GM19397 (cell line): ENCODE results near the gene NPDC1.

ENCODE experiments used
- ATAC-seq: cut with Tn5 transposase; IDR thresholded peaks from one replicate; pipeline ENCODE4 v1.9.1; 2021; ENCODE audit warnings: mild to moderate bottlenecking, moderate library complexity; ENCODE audit not compliant: unreplicated experiment

Gene NPDC1, protein sequence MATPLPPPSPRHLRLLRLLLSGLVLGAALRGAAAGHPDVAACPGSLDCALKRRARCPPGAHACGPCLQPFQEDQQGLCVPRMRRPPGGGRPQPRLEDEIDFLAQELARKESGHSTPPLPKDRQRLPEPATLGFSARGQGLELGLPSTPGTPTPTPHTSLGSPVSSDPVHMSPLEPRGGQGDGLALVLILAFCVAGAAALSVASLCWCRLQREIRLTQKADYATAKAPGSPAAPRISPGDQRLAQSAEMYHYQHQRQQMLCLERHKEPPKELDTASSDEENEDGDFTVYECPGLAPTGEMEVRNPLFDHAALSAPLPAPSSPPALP

DNA sequence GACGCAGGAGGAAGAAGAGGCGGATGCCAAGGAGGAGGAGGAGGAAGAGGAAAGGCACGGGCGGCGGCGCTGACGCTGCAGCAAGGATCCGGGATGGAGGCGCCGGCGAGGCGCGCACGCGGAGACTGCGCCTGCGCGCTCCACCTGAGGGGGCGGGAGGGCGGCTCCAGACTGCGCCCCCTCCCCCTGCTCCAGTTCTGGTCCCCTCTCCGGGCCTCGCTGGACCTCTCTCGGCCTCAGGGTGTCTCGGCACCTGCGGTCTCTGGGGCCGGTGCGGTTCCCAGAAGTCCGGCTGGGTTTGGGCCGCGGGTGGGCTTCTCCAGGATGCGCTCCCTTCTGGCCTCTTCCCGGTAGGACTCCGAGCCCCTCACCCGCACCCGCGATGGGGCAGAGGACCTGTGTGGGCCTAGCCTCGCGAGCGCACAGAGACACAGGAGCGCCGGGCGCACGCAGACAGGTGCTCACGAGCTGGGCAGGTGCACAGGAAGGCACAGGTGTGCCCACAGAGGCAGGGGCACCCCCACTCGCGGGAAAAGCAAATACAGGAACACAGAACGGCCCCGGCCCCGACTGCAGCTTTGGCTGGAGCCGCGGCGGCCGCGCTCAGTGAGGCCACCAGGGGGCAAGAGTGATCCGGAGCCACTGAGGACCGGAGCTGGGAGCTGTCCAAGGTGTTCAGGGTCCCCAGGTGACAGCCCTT, at the start of gene NPDC1:
NPDC1 (minus strand) TSS at position 90 of the 700 bp plus-strand sequence. CDS start 188 bp downstream, outside the sequence.
- ATAC-seq: no peak

DNA sequence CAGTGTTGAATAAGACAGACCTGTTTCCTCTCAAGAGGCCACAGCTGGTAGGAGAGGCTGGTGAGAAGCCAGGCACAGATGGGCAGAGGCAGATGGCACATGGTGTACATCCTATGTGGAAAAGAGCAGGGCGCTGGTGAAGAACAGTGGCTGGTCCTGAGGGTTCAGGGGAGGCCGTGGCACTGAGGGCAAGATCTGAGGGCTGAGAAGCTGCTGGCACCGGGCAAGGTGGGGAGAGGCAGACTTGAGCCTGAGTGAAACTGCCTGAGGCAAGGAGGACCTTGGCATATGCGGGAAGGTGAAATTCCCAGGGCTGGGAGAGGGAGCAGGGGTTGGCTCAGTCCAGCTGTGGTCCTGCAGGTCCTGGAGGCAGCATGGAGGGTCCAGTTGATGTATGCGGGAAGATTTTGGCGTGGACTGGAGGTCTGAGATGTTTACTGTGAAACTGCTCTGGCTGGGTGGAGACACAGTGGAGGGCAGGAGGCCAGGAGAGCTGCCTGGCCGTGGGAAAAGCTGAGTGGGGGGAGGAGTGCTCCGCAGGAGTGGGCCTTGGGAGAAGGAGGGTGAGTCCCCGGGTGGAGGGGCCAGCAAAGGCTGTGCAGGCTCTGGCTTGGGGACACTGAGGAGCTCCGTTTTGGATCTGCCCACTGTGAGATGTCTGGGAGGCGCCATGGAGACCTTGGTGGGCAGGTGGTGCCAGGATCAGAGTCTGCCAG, 43.4 kb upstream of the NPDC1 start:
- ATAC-seq: no peak

DNA sequence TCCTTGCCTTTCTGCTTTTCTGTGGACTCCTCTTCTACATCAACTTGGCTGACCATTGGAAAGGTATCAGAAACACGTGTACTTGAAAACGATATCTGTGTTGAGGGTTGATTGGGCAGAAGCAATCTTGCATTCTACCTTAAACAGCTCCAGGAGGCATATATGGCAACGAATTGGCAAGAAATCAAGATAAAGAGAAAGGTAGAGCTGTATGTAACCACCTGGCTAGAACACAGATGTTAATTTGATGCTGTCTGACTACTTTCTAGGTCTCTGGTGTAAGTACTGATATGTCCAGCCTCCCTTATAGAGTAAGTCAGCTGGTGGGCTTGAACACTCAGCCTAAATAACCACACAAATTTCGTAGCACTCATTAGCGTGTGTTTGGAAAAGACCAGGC, 42.1 kb upstream of the NPDC1 start:
- ATAC-seq: no peak

DNA sequence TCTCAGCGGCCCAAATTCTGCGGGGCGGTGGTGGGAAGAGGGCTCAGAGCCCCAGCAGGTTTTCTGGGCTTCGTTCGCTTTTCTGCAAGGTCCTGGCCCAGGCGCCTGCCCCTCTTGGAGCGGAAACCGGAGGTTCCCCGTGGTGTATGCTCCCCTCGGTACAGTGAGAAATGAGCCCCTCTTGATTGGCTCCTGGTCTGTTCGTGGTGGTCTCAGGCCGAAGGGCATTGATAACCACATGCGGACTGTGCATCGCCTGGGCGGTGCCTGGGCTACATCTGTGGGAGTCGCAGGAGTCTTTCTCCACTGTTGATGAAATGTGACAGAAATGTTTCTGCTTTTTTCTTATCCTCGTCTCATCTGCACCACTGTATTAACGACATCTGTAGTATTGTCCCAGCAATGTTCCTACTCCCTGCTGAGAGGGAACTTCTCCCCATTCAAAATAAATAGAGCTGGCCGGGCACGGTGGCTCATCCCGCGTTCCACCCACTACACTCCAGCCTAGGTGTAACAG, 41.5 kb upstream of the NPDC1 start:
- no peak for ATAC-seq

DNA sequence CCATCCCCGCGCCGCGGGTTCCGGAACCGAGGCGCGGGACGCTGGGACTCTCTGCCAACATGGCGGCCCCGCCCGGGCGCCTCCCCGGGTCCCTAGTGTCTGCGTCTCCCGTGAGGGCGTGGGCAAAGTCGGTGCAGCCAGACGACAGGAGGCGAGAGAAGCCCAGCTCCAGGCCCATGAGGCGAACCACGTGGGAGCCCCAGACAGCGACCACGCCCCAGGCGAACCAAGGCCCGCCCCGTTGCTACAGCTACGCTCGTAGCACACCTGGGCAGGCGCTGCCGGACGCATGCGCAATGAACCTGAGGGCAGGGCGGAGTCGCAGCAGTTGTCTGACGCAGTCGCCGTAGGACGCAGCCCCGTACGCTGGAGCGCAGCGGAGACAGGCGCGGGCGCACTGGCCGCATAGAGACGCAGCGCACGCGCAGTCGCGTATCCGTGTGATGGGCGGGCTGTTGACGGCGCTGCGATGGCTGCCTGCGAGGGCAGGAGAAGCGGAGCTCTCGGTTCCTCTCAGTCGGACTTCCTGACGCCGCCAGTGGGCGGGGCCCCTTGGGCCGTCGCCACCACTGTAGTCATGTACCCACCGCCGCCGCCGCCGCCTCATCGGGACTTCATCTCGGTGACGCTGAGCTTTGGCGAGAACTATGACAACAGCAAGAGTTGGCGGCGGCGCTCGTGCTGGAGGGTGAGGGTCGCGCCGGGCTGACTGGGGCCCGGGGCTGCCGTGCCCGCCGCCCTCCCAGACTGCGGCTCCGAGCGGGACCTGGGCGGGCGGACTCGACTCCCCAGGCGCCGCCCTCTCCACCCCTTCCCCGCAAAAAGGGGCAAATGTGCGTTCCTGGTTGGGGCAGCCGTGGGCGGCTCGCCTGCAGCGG, 40.8 kb upstream of the NPDC1 start, which contains the start of gene MAN1B1:
MAN1B1 (plus strand) TSS at position 455 of the 878 bp plus-strand sequence; CDS start at position 470, 15 bp downstream.
- ATAC-seq: peak; percentile 85

DNA sequence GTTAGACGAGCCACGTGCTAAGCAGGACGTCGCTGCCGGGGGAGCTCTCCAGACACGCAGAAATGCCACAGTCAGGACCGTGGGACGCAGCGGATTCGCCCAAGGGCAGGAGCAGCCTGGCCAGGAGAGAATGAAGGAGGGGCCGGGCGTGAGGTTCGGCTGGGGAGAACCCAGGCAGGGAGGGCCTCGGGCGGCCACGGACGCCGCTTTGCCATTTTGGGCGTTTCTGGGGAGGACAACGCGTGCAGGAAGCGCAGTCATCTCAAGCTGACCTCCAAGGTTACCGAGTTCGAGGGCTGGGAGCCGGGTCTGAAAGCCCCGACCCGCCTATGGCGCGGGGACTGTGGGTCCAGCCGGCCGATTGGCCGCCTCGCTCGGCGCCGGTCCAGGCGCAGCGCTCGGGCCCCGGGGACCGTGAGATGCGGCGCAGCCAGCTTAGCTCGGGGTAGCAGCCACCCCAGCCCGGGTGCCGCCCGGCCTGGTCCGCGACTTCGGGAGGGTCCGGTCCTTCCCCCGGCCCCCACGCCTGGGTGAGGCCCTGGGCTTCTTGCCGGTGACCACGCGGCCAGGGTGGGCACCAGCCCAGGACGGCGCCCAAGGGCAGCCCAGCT, 40.0 kb upstream of the NPDC1 start:
- ATAC-seq: peak; percentile 15

DNA sequence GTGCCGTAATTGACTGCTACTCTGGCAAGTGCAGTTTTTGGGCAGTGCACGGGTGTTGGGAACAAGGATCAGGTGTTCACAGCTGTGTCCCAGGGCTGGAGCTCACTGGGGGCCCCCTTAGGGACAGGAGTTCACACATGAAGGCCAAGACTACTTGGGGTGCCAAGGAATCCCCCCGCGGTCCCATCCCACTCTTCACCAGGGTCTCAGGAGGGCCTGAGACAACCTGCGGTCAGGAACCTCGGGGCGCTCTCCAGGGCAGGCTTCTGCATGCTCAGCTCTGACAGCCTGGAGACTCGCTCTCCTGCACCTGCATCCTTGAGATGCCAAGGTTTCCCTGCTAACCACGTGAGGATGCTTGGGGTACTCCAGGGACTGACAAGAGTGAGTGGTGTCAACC, 38.5 kb upstream of the NPDC1 start:
- no peak for ATAC-seq

DNA sequence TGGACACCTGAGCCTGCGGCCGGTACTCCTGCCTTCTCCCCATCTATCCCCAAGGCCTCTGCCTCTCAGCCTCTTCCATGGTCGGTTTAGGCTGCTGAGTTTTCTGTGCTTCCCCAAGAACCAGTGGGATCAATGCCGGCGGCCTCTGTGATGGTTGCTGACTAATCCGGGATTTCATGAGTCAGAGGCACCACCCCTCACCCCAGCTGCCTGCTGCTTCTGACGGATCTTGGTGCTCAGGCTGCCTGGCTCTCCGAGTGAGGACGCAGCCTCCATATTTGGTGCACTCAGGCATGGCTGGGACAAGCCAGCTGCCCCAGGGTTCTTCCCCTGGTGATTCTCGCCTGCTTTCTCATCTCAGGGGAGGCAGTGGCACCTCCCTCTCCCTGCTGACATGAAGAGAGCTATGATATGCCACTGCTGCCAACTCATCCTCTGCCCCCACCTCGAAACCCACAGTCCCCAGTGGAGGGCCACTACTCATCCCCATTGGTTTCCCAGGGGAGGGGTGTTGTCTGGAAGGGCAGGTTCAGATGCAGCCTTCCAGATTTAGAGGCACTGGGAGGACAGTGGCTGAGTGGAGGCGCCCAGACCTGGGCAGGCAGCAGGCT, 37.5 kb upstream of the NPDC1 start:
- no peak for ATAC-seq

DNA sequence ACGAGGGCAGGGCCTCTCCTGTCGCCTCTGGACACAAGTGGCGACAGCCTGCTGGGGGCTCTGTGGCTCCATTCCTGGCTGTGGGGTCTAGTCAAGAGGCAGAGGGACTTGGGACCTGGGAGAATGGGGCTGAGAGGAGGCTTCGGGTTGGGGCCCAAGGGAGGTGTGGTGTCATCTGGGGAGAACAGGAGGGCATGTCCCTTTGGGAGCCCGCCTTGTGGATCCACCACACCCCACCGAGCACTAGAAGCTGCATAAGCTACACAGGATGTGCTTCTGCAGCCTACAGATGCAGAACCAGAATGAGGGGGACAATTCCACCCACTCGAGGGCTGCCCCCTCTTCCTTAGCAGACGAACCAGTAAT, 36.9 kb upstream of the NPDC1 start:
- no peak for ATAC-seq

DNA sequence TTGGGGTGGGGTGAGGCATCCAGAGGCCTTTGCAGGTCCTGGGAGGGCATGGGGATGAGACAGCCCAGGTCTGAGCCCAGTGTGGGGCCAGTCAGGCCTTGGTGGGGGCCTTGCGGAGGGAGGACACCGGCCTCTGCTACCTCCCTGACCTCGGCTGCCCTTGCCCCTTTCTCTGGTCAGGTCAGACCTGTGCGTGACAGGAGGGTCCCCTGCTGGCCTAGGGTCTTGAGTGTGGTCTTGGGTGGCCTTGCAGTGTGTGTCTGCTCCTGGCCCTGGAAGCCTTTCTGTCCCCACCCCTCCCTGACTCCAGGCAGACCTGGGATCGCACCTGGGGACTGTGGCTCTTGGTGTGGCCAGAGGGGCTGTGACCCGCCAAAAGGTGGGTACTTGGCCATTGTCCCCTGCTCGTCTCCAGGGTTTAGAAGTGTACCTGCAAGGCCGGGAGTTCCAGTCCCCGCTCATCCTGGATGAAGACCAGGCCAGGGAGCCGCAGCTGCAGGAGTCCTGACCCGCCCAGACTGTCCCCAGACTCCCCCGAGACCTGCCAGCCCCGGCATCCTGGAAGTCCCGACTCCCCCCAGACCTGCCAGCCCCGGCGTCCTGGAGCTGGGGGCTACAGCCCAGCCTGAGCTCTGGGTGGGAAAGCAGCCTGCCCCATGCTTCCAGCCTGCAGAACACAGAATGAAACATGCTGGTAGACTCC, 36.4 kb upstream of the NPDC1 start:
- ATAC-seq: no peak

DNA sequence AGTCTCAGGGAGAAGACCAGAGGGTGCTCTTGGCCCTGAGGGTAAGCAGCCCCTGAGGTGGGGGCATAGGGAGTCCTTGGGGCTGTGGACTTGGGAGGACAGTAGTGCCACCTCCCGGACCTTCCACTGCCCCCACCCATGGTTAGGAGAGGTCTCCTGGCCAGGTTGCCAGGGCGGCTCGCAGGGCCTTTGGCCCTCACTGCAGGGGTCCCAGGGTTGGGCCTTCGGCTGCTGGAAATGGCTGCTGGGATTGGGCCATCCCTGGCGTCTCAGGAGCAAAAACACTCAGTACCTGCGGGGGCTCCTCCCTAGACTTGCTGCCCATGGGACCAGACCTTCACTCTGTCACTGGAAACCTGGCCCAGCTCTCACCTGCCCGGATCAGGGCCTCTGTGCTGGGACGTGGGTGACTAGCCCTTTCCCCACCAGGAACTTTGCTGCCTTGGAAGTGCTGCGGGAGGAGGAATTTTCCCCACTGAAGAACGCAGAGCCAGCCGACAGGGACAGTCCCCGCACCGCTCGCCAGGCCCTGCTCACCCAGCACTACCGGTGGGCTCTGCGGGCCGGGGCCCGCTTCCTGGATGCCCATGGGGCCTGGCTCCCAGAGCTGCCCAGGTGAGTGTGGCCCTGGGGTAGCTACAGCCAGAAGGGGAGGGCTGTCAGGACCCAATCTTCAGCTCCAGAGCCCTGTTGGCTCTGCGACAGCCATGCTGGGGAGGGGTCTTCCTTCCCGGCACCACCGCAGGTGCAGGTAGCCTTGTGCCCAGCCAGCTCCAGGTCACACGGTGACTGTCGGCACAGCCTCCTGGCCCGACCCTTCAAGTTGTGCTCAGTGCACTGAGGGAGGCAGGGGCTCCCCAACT, 34.5 kb upstream of the NPDC1 start:
- ATAC-seq: no peak

DNA sequence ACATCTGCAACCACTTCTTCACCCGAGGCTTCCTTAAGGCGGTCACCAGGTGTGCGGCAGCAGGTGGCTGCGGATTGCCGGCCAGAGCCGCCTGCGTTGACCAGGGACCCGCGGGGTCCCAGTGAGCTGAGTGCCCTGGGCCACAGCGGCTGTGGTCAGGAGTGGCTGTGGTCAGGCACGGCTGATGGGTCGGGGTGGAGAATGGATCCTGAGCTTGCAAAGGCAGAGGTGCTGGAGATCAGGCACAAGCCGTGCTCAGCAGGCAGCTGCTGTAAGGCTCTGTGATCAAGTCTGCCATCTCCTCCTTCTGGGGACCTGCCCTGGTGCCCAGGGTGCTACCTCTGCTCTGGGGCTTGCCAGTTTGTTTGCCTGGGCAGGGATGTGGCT, 33.4 kb upstream of the NPDC1 start:
- ATAC-seq: no peak

DNA sequence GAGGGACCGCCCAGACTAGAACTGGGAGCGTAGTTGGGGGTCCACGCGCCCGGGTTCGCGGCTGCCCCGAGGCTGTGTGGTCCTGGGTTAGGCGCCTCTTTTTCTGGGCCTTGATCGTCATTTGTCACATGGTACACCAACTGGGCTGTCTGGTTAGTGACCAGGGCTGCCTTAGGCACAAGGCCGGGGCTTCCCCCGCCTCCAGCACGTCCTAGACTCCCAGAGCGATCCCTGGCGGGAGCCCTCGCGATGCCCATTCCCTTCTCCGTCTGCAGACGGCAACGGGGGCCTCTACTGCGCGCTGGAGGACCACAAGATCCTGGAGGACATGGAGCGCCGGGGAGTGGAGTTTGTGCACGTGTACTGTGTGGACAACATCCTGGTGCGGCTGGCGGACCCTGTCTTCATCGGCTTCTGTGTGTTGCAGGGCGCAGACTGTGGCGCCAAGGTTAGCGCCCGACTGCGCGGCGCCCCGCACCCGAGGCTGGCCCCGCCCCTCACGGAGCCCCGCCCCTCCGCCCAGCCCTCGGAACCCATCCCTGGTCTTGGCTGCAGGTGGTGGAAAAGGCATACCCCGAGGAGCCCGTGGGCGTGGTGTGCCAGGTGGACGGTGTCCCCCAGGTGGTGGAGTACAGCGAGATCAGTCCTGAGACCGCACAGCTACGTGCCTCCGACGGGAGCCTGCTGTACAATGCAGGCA, 32.9 kb upstream of the NPDC1 start:
- no peak for ATAC-seq

DNA sequence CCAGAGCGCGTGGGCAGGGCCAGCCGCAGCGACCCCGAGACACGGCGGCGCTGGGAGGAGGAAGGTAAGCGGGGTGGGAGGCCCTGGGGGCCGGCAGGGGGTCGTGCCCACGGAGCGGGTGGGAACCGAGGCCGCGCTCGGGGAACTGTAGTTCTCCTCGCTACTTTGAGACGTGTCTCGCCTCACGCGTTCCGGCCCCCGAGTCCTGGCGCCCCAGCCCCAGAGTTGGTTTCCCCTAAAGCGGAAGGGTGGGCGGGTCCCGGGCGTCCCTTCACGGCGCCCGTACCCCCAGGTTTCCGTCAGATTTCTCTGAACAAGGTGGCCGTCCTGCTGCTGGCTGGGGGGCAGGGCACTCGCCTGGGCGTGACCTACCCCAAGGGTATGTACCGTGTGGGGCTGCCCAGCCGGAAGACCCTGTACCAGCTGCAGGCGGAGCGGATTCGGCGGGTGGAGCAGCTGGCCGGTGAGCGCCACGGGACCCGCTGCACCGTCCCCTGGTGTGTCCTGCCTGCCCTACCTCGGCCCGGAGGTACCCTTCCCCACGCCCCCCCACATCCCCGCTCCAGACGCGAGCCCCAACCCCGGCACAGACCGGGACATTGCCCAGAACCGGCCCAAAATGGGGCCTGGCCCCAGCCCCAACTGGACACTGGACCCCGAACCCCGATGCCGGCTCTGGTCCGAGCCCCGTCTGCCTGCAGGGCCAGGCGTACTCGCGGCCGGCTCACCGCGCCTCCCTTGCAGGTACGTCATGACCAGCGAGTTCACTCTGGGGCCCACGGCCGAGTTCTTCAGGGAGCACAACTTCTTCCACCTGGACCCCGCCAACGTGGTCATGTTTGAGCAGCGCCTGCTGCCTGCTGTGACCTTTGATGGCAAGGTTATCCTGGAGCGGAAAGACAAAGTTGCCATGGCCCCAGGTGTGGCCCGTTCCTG, 32.0 kb upstream of the NPDC1 start:
- ATAC-seq: peak; percentile 18

DNA sequence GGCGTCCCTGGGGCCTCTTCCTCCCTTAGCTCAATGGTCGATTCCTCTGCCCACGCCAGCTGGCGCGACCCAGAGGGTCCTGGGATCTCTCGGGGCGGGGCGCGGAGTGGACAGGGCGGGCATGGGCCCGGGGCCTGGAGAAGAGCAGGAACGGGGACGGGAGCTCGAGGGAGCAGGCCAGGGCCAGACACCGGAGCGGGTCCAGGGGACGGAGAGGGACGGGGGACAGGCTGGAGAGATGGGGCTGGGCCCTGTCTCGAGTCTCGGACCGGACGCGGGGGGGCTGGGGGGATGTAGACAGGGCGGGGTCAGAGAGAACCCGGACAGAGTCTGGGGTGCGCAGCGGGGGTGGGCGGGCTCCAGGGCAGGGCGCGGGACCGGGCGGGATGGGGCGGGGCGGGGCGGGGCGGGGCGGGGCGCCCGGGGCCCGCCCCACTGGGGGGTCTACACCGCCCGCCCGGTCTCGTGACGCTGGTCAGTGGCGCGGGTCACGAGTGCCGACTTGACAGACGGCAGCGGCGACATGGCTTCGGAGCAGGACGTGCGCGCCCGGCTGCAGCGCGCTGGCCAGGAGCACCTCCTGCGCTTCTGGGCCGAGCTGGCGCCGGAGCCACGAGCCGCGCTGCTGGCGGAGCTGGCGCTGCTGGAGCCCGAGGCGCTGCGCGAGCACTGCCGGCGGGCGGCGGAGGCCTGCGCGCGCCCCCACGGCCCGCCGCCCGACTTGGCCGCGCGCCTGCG, 31.2 kb upstream of the NPDC1 start, which contains the start of gene UAP1L1:
UAP1L1 (plus strand) TSS at position 508 of the 738 bp plus-strand sequence; CDS start at position 524, 16 bp downstream.
- peak; percentile 59 for ATAC-seq

DNA sequence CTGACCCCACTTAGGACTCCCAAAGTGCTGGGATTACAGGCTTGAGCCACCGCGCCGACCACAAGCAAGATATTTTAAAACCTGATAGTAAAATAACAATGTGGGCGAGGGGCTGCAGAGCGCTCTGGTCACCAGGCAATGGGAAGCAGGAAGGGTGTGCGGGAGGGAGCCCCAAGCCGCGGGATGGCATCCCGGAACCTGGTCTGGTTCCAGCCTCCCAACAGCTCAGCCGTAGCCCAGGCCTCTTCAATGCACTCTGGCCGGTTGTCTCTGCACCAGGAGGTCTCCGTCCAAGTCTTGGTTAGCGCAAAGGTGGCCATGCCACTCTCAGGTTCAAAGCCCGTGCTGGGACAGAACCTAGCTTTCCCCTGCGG, 30.6 kb upstream of the NPDC1 start:
- ATAC-seq: no peak
